K562 (cell line): ENCODE data around the gene DGUOK. TPM values are rescaled to one million over a fixed set of nuclear protein-coding genes. Genes with fewer than 3 reads are reported as not detected.

Experiments used
- ATF1 ChIP-seq, 2 experiments: fragments of 450-650 bp in 1 of 2; IDR thresholded peaks; 2 replicates each; pipeline ENCODE4 v1.6.1; 2016; ENCODE audit warnings: missing compliant biosample characterization in 1 of 2, missing genetic modification characterization in 1 of 2
- BMI1 ChIP-seq: fragments of 150-350 bp; IDR thresholded peaks from 2 replicates; pipeline ENCODE4 v1.6.1; 2014; ENCODE audit warnings: low read length
- BRD9 ChIP-seq: fragments of 450-650 bp; IDR thresholded peaks from 2 replicates; pipeline ENCODE4 v1.6.1; 2018; ENCODE audit warnings: low read depth; ENCODE audit not compliant: partially characterized antibody
- DACH1 ChIP-seq: fragments of 450-650 bp; IDR thresholded peaks from 2 replicates; pipeline ENCODE4 v1.6.1; 2018; ENCODE audit not compliant: partially characterized antibody
- HOXB6 ChIP-seq: fragments of 250-450 bp; sonication (Bioruptor Pico); IDR thresholded peaks from 2 replicates; pipeline ENCODE4 v1.5.1; 2022; ENCODE audit warnings: mild to moderate bottlenecking, borderline replicate concordance
- NONO ChIP-seq, 2 experiments: fragments of 200-400 bp in 1 of 2; fragments of 450-650 bp in 1 of 2; formaldehyde crosslinking in 1 of 2; IDR thresholded peaks; 2 replicates each; pipeline ENCODE4 v1.6.1; 2017; ENCODE audit warnings: low read depth in 2 of 2, mild to moderate bottlenecking in 2 of 2, moderate library complexity in 2 of 2, low read length in 1 of 2
- PML ChIP-seq: IDR thresholded peaks from 2 replicates; pipeline ENCODE4 v1.6.1; 2012; ENCODE audit warnings: low read length, inconsistent platforms
- PRMT5 ChIP-seq: sonication (generic); formaldehyde crosslinking; IDR thresholded peaks from 2 replicates; pipeline ENCODE4 v1.5.0; 2020; ENCODE audit warnings: missing genetic modification reagents
- PYGO2 ChIP-seq: fragments of 450-650 bp; IDR thresholded peaks from 2 replicates; pipeline ENCODE4 v1.6.1; 2016; ENCODE audit warnings: mild to moderate bottlenecking, missing genetic modification characterization, moderate library complexity, missing compliant biosample characterization
- RBM22 ChIP-seq: fragments of 200-400 bp; formaldehyde crosslinking; IDR thresholded peaks from 2 replicates; pipeline ENCODE4 v1.6.1; 2018; ENCODE audit warnings: low read length, low read depth; ENCODE audit not compliant: poor library complexity, severe bottlenecking
- SNIP1 ChIP-seq: fragments of 450-650 bp; IDR thresholded peaks from 2 replicates; pipeline ENCODE4 v1.7.1; 2017; ENCODE audit warnings: low read depth, mild to moderate bottlenecking
- YBX1 ChIP-seq: fragments of 450-650 bp; IDR thresholded peaks from 2 replicates; pipeline ENCODE4 v1.7.1; 2016; ENCODE audit warnings: mild to moderate bottlenecking
- ZNF3 ChIP-seq: fragments of 250-450 bp; sonication (Bioruptor Pico); IDR thresholded peaks from 2 replicates; pipeline ENCODE4 v1.5.0; 2021; ENCODE audit warnings: mild to moderate bottlenecking, moderate library complexity
- ZNF311 ChIP-seq: fragments of 250-450 bp; sonication (Bioruptor Pico); IDR thresholded peaks from 2 replicates; pipeline ENCODE4 v1.4.0; 2020; ENCODE audit warnings: mild to moderate bottlenecking, moderate library complexity
- ZNF561 ChIP-seq: fragments of 450-650 bp; formaldehyde crosslinking; conservative IDR thresholded peaks from 2 replicates; pipeline ENCODE4 v1.4.0; 2020; ENCODE audit warnings: mild to moderate bottlenecking, moderate library complexity
- polyA plus RNA-seq, 8 experiments: library from polyadenylated mRNA; depleted of rRNA in 4 of 8; stranded (reverse) in 5 of 8; unstranded in 3 of 8; fragments of >200 nt; fragmentation: Nextera tagmentation in 2 of 8; fragmentation: Illumina TruSeq in 1 of 8; extraction: Ambion mirVana in 2 of 8; extraction: Trizol in 1 of 8; gene quantifications; 2 replicates each; pipeline versions ENCODE4 v1.2.1 to v1.2.3, GENCODE V29; 2011 to 2014; ENCODE audit warnings: inconsistent platforms in 1 of 8, missing spikeins in 1 of 8
- total RNA-seq, 7 experiments: library from RNA; depleted of rRNA in 6 of 7; stranded (reverse); fragments of >200 nt in 6 of 7; fragmentation: Illumina TruSeq in 2 of 7; extraction: Trizol in 2 of 7; gene quantifications; 2 replicates each; pipeline versions ENCODE4 v1.2.1 to v1.2.3, GENCODE V29; 2011 to 2021; ENCODE audit warnings: low replicate concordance in 1 of 7
- TF ChIP-seq, protein P1 (sequence below): sonication (generic); formaldehyde crosslinking; IDR thresholded peaks from 2 replicates; pipeline ENCODE4 v1.8.0; 2022; ENCODE audit warnings: mild to moderate bottlenecking, missing genetic modification reagents
- TF ChIP-seq, protein P2 (sequence below): fragments of 450-650 bp; IDR thresholded peaks from 2 replicates; pipeline ENCODE4 v1.6.1; 2014; ENCODE audit warnings: low read depth, mild to moderate bottlenecking, moderate library complexity, borderline replicate concordance
- TF ChIP-seq, protein P3 (sequence below): fragments of 450-650 bp; IDR thresholded peaks from 2 replicates; pipeline ENCODE4 v1.6.1; 2016; ENCODE audit warnings: borderline replicate concordance
- TF ChIP-seq, protein P4 (sequence below): IDR thresholded peaks from 2 replicates; pipeline ENCODE4 v1.6.1; 2014; ENCODE audit warnings: antibody characterized with exemption

The DGUOK gene
- total and polyA plus RNA-seq, 9 of the 15 experiments (the other 6 are each of a cell fraction or from before 2014, with no cell fraction given) = 67.0 to 288 (median 126) TPM

DNA sequence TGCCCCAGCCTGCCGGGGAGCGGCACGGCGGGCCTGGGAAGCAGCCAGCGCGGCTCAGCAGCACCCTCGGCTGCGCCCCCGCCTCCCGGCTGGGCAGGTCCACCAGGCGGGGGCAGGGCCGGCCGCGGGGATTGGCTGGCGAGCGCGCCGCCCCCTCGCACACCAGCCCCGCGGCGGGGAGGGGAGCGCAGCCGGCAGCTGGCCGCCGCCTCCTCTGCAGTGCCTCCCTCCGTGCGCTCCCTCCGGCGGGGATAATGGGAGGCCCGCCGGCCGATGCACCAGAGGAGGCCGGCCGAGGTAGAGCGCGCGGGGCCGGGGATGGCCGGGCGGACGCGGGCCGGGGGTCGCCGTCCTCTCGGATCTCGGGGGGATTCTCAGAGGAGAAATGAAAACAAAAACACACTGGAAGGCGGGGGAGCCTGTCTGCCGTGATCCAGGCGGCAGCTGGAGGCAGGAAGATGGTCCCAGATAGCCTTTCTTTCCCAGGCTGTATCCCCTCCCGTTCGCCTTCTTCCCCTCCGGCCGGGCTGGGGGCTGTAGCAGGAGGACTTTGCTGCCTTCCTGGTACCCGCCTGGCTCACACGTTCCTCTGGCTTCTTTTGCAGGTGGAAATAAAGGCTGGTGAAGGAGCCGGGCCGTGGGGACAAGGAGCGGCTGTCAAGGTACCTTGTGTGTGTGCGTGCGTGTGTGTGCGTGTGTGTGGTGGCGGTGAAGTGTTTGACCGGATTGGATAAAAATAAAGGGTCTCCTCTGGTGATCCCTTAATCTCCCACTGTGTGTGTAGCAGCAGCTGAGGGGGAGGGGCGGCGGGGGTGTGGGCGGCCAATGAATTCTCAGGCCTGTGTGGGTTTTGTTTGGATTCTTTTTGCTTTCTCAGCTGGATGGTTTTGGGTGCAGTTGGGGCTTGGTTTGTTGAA lies 76.1 kb downstream of the DGUOK start (continued):
- TF ChIP-seq ATF1 (CRISPR knock-in tag; IDR thresholded peaks at IDR 0.05) (no peak), ATF1 (tag; IDR thresholded peaks at IDR 0.05) (peak; percentile 43), BRD9 (no peak), ZNF561 (no peak), NONO (IDR thresholded peaks at IDR 0.05; ENCODE audit: low read depth in 2 of 2, low read length in 1 of 2) (peak in 1 of 2 experiments; percentile 78; a peak in 1 of 4 replicates), PRMT5 (CRISPR knock-in tag) (no peak), PML (no peak), SNIP1 (no peak), ZNF3 (no peak), HOXB6 (CRISPR knock-in tag) (no peak), ZNF311 (CRISPR knock-in tag) (no peak), RBM22 (no peak), YBX1 (no peak), DACH1 (peak; percentile 7), PYGO2 (tag) (no peak), BMI1 (no peak)
- TF ChIP-seq, protein P1, sequence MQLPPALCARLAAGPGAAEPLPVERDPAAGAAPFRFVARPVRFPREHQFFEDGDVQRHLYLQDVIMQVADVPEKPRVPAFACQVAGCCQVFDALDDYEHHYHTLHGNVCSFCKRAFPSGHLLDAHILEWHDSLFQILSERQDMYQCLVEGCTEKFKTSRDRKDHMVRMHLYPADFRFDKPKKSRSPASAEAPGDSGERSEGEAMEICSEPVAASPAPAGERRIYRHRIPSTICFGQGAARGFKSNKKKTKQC = 0 out of 2 replicates have a peak, but pooled peaks have one; percentile 68
- TF ChIP-seq, protein P2, sequence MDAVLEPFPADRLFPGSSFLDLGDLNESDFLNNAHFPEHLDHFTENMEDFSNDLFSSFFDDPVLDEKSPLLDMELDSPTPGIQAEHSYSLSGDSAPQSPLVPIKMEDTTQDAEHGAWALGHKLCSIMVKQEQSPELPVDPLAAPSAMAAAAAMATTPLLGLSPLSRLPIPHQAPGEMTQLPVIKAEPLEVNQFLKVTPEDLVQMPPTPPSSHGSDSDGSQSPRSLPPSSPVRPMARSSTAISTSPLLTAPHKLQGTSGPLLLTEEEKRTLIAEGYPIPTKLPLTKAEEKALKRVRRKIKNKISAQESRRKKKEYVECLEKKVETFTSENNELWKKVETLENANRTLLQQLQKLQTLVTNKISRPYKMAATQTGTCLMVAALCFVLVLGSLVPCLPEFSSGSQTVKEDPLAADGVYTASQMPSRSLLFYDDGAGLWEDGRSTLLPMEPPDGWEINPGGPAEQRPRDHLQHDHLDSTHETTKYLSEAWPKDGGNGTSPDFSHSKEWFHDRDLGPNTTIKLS = no peak
- TF ChIP-seq, protein P3, sequence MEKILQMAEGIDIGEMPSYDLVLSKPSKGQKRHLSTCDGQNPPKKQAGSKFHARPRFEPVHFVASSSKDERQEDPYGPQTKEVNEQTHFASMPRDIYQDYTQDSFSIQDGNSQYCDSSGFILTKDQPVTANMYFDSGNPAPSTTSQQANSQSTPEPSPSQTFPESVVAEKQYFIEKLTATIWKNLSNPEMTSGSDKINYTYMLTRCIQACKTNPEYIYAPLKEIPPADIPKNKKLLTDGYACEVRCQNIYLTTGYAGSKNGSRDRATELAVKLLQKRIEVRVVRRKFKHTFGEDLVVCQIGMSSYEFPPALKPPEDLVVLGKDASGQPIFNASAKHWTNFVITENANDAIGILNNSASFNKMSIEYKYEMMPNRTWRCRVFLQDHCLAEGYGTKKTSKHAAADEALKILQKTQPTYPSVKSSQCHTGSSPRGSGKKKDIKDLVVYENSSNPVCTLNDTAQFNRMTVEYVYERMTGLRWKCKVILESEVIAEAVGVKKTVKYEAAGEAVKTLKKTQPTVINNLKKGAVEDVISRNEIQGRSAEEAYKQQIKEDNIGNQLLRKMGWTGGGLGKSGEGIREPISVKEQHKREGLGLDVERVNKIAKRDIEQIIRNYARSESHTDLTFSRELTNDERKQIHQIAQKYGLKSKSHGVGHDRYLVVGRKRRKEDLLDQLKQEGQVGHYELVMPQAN = no peak
- TF ChIP-seq, protein P4, sequence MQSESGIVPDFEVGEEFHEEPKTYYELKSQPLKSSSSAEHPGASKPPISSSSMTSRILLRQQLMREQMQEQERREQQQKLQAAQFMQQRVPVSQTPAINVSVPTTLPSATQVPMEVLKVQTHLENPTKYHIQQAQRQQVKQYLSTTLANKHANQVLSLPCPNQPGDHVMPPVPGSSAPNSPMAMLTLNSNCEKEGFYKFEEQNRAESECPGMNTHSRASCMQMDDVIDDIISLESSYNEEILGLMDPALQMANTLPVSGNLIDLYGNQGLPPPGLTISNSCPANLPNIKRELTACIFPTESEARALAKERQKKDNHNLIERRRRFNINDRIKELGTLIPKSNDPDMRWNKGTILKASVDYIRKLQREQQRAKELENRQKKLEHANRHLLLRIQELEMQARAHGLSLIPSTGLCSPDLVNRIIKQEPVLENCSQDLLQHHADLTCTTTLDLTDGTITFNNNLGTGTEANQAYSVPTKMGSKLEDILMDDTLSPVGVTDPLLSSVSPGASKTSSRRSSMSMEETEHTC = no peak
